ENCODE measurements around the gene KIFC1.

DNA sequence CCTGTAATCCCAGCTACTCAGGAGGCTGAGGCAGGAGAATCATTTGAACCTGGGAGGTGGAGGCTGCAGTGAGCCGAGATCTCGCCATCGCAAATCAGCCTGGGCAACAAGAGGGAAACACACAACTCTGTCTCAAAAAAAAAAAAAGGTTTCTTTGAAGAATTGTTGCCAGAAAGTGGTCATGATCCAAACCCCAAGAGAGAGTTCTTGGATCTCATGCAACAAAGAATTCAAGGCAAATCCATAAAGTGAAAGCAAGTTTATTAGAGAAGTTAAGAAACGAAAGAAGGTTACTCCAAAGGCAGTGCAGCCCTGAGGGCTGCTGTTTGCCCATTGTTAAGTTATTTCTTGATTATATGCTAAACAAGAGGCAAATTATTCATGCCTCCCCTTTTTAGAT is 14.5 kb upstream of the KIFC1 start:
- TF ChIP-seq, protein P1, sequence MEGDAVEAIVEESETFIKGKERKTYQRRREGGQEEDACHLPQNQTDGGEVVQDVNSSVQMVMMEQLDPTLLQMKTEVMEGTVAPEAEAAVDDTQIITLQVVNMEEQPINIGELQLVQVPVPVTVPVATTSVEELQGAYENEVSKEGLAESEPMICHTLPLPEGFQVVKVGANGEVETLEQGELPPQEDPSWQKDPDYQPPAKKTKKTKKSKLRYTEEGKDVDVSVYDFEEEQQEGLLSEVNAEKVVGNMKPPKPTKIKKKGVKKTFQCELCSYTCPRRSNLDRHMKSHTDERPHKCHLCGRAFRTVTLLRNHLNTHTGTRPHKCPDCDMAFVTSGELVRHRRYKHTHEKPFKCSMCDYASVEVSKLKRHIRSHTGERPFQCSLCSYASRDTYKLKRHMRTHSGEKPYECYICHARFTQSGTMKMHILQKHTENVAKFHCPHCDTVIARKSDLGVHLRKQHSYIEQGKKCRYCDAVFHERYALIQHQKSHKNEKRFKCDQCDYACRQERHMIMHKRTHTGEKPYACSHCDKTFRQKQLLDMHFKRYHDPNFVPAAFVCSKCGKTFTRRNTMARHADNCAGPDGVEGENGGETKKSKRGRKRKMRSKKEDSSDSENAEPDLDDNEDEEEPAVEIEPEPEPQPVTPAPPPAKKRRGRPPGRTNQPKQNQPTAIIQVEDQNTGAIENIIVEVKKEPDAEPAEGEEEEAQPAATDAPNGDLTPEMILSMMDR (IDR thresholded peaks at IDR 0.05) = no peak
- no peak for TF ChIP-seq POLR2A (IDR thresholded peaks at IDR 0.05)
